CD4-positive, alpha-beta T cell treated with Interleukin-12 subunit alpha and Interleukin-12 subunit beta, for 1 hour (primary cell): ENCODE measurements around the gene MYO10.
"Not testable (repeated sequence)": the region's sequence is repeated elsewhere in the genome, so short reads cannot be mapped to it uniquely, and the experiment has no call there.

Experiments
- DNase-seq: peaks from one replicate; pipeline ENCODE4 v3.0.0-alpha.2; 2020

Gene MYO10

GRCh38 chr5:16883806-16884205 lies 52.3 kb downstream of the MYO10 start:
- no peak for DNase-seq

GRCh38 chr5:16883176-16883575 lies 52.9 kb downstream of the MYO10 start:
- DNase-seq, result no peak

- no peak for DNase-seq
These were observed 54.8 kb downstream of the MYO10 start for GRCh38 chr5:16881251-16881650.

- DNase-seq, result no peak
These were observed 55.5 kb downstream of the MYO10 start for GRCh38 chr5:16880547-16880946.

GRCh38 chr5:16879650-16880049 lies 56.4 kb downstream of the MYO10 start:
- no peak for DNase-seq

- no peak for DNase-seq
These were observed 56.9 kb downstream of the MYO10 start for GRCh38 chr5:16879191-16879590.

- DNase-seq, result no peak
These were observed 58.7 kb downstream of the MYO10 start for GRCh38 chr5:16877267-16877935.

- not testable (repeated sequence) for DNase-seq
These were observed 61.7 kb downstream of the MYO10 start for GRCh38 chr5:16874424-16874823.

- no peak for DNase-seq
These were observed 64.2 kb downstream of the MYO10 start for GRCh38 chr5:16871746-16872339.

GRCh38 chr5:16870878-16871277 lies 65.2 kb downstream of the MYO10 start:
- no peak for DNase-seq

GRCh38 chr5:16869821-16870796 lies 66.0 kb downstream of the MYO10 start:
- DNase-seq, result no peak

GRCh38 chr5:16867577-16867953 lies 68.5 kb downstream of the MYO10 start:
- DNase-seq, result no peak

- no peak for DNase-seq
These were observed 69.1 kb downstream of the MYO10 start for GRCh38 chr5:16866795-16867576.

- no peak for DNase-seq
These were observed 69.8 kb downstream of the MYO10 start for GRCh38 chr5:16866273-16866672.

- no peak for DNase-seq
These were observed 70.9 kb downstream of the MYO10 start for GRCh38 chr5:16865151-16865550.

- no peak for DNase-seq
These were observed 71.4 kb downstream of the MYO10 start for GRCh38 chr5:16864631-16865131.

GRCh38 chr5:16863469-16863946 lies 72.6 kb downstream of the MYO10 start:
- DNase-seq, result no peak

GRCh38 chr5:16862777-16863176 lies 73.3 kb downstream of the MYO10 start:
- DNase-seq, result no peak

GRCh38 chr5:16859346-16859745 lies 76.7 kb downstream of the MYO10 start:
- DNase-seq, result no peak

GRCh38 chr5:16858151-16858550 lies 77.9 kb downstream of the MYO10 start:
- DNase-seq, result no peak

GRCh38 chr5:16857635-16858034 lies 78.5 kb downstream of the MYO10 start:
- no peak for DNase-seq

- no peak for DNase-seq
These were observed 79.6 kb downstream of the MYO10 start for GRCh38 chr5:16856531-16856930.

GRCh38 chr5:16855898-16856297 lies 80.2 kb downstream of the MYO10 start:
- no peak for DNase-seq
